Measurements from ENCODE around the gene MAPK7. TPM values are rescaled to one million over a fixed set of nuclear protein-coding genes. Genes with fewer than 3 reads are reported as not detected.

The MAPK7 gene
- total and polyA plus RNA-seq, 2 of the 8 experiments (the other 6 are each of a cell fraction or from before 2014, with no cell fraction given): 15.2 to 28.1 TPM

GRCh38 chr17:19413761-19414160, 35.5 kb downstream of the MAPK7 start:
- H2BK120ac ChIP-seq (replicated peaks; ENCODE audit: low read depth, low read length): no peak overlapping the region
- no peak overlapping the region for H4K91ac ChIP-seq (replicated peaks; ENCODE audit: insufficient read length, low read length)
- no peak overlapping the region for H3K27ac ChIP-seq (ENCODE audit: low read depth, low read length)
- H2BK5ac ChIP-seq (ENCODE audit: low read depth, low read length): no peak overlapping the region
- no peak overlapping the region for H3K18ac ChIP-seq (ENCODE audit: extremely low read depth, low read length)
- ChIA-PET POLR2A (ENCODE audit: partially characterized antibody) (no interaction called here), CTCF (ENCODE audit: partially characterized antibody) (interaction anchor here (0.8 to 3.5 kb wide), 5 partner anchors 13 to 34 kb away, joined by 3 to 10 read pairs (median 4); no protein-coding TSS in a partner anchor)
- DNase-seq (ENCODE audit: low read depth in 1 of 2, low spot score in 2 of 2): no peak
- no peak overlapping the region for H2AFZ ChIP-seq (ENCODE audit: low read length)
- H3K4me2 ChIP-seq (ENCODE audit: insufficient read depth in 1 of 2, low read depth in 2 of 2, low read length in 2 of 2): no peak overlapping the region
- 93% methylated on average over 5 of the region's 5 CpGs; no CpG with 5 or more reads in 1 of the 2 experiments for WGBS, 2 experiments (ENCODE audit: extremely low coverage in 1 of 2, insufficient coverage in 1 of 2, insufficient read length in 1 of 2, insufficient replicate concordance in 2 of 2, low coverage in 1 of 2, low lambda C conversion rate in 2 of 2, missing lambda C conversion rate in 1 of 2)
- H2AK5ac ChIP-seq (ENCODE audit: low read depth, low read length): no peak overlapping the region
- H3K4ac ChIP-seq (replicated peaks; ENCODE audit: insufficient read length, low read depth, low read length): no peak overlapping the region
- H3K36me3 ChIP-seq (ENCODE audit: control insufficient read depth in 2 of 4, insufficient read depth in 4 of 4, low read length in 3 of 4): no peaks in the 10 kb centered on the region
- no peak overlapping the region; the same call in 1 of the 2 replicates for H4K8ac ChIP-seq (ENCODE audit: extremely low read depth, insufficient read depth, low read length)
- peaks cover 0 to 6% (median under 1%) of the 10 kb centered on the region in 4 experiments; a peak in 2 of 7 replicates for H3K27me3 ChIP-seq (replicated peaks in 1 of 4; ENCODE audit: control insufficient read depth in 3 of 4, extremely low read depth in 1 of 4, insufficient read depth in 3 of 4, low read length in 3 of 4)
- FAIRE-seq: no peak
- no peaks in the 10 kb centered on the region for H3K9me3 ChIP-seq (ENCODE audit: insufficient read depth in 2 of 2, low read depth in 1 of 2, low read length in 1 of 2)
- H3K23ac ChIP-seq (ENCODE audit: insufficient read length): no peak overlapping the region
- H4K20me1 ChIP-seq (replicated peaks in 1 of 2; ENCODE audit: control insufficient read depth in 1 of 2, insufficient read depth in 2 of 2, low read length in 2 of 2): no peaks in the 10 kb centered on the region
- H3K56ac ChIP-seq (replicated peaks; ENCODE audit: insufficient read length, low read depth, low read length): no peak overlapping the region
- no peak overlapping the region for H2BK12ac ChIP-seq (ENCODE audit: low read depth, low read length)
- no peaks in the 10 kb centered on the region for H3K79me2 ChIP-seq (ENCODE audit: control insufficient read depth in 1 of 2, insufficient read depth in 2 of 2, low read length in 2 of 2)
- H3K9ac ChIP-seq (replicated peaks in 1 of 4; ENCODE audit: extremely low read depth in 1 of 4, low read depth in 3 of 4, low read length in 3 of 4): no peak overlapping the region
- H3K23me2 ChIP-seq (ENCODE audit: low read depth, low read length): no peaks in the 10 kb centered on the region
- H4K5ac ChIP-seq (ENCODE audit: insufficient read length, low read depth, low read length): no peak overlapping the region
- peaks cover 0 to 13% (median 6%) of the 10 kb centered on the region in 4 experiments; a peak in 4 of 7 replicates for H3K4me1 ChIP-seq (replicated peaks in 1 of 4; ENCODE audit: control insufficient read depth in 3 of 4, insufficient read depth in 4 of 4, low read length in 3 of 4)
- no peak overlapping the region for H3K4me3 ChIP-seq (ENCODE audit: extremely low read depth in 1 of 4, insufficient read depth in 2 of 4, low read depth in 3 of 4, low read length in 4 of 4)
- TF ChIP-seq CHD1 (IDR thresholded peaks at IDR 0.05; ENCODE audit: low read depth, low read length) (no peak), MAFK (IDR thresholded peaks at IDR 0.05; ENCODE audit: low read depth, low read length) (no peak), BRCA1 (IDR thresholded peaks at IDR 0.05; ENCODE audit: low read depth, low read length) (no peak), BACH1 (IDR thresholded peaks at IDR 0.05; ENCODE audit: low read length) (no peak)
- TF ChIP-seq, protein P1, sequence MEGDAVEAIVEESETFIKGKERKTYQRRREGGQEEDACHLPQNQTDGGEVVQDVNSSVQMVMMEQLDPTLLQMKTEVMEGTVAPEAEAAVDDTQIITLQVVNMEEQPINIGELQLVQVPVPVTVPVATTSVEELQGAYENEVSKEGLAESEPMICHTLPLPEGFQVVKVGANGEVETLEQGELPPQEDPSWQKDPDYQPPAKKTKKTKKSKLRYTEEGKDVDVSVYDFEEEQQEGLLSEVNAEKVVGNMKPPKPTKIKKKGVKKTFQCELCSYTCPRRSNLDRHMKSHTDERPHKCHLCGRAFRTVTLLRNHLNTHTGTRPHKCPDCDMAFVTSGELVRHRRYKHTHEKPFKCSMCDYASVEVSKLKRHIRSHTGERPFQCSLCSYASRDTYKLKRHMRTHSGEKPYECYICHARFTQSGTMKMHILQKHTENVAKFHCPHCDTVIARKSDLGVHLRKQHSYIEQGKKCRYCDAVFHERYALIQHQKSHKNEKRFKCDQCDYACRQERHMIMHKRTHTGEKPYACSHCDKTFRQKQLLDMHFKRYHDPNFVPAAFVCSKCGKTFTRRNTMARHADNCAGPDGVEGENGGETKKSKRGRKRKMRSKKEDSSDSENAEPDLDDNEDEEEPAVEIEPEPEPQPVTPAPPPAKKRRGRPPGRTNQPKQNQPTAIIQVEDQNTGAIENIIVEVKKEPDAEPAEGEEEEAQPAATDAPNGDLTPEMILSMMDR (IDR thresholded peaks at IDR 0.05; ENCODE audit: control extremely low read depth in 1 of 3, insufficient read depth in 1 of 3, low read depth in 1 of 3, low read length in 3 of 3): no peak
- no peak overlapping the region for H2BK20ac ChIP-seq (ENCODE audit: low read length)
- no peaks in the 10 kb centered on the region for H3K79me1 ChIP-seq (ENCODE audit: low read depth, low read length)
- H2BK15ac ChIP-seq (ENCODE audit: low read length): no peak overlapping the region
- H3K14ac ChIP-seq (ENCODE audit: insufficient read length): no peak overlapping the region

Data from H1 (cell line).